Lung (tissue), 12 donors: ENCODE data around the gene RPL13A. TPM values are rescaled to one million over a fixed set of nuclear protein-coding genes. Genes with fewer than 3 reads are reported as not detected.

ENCODE experiments used
- ATAC-seq: fragments of 200-7000 bp; cut with Tn5 transposase; one replicate; pipeline ENCODE4 v1.9.1; 2020; ENCODE audit warnings: moderate number of reproducible peaks; ENCODE audit not compliant: insufficient read depth, low FRiP score
- DNase-seq, 3 donors: peaks; one replicate each; pipeline ENCODE4 v3.0.0-alpha.2; 2013 to 2017
- H3K27ac ChIP-seq, 2 donors: one replicate each; pipeline ENCODE4 v1.5.1; 2013; ENCODE audit warnings: mild to moderate bottlenecking in 2 of 2, moderate library complexity in 2 of 2, control low read depth in 1 of 2, inconsistent platforms in 1 of 2, low read depth in 1 of 2, low read length in 1 of 2
- H3K27me3 ChIP-seq, 3 donors: one replicate each; pipeline ENCODE4 v1.5.1; 2013; ENCODE audit warnings: low read length in 2 of 3; ENCODE audit not compliant: control insufficient read depth in 3 of 3, insufficient read depth in 3 of 3
- H3K36me3 ChIP-seq, 4 donors: one replicate each; pipeline ENCODE4 v1.5.1; 2013; ENCODE audit warnings: low read length in 4 of 4, mild to moderate bottlenecking in 1 of 4, moderate library complexity in 1 of 4; ENCODE audit not compliant: control insufficient read depth in 4 of 4, insufficient read depth in 4 of 4
- H3K4me1 ChIP-seq, 5 donors: one replicate each; pipeline ENCODE4 v1.5.1; 2013; ENCODE audit warnings: low read length in 5 of 5, mild to moderate bottlenecking in 2 of 5, moderate library complexity in 1 of 5; ENCODE audit not compliant: control insufficient read depth in 5 of 5, insufficient read depth in 5 of 5
- H3K4me3 ChIP-seq: one replicate; pipeline ENCODE4 v1.5.1; 2013; ENCODE audit warnings: mild to moderate bottlenecking, control low read depth, moderate library complexity
- H3K9ac ChIP-seq, 2 donors: one replicate each; pipeline ENCODE4 v1.5.1; 2013; ENCODE audit warnings: low read length in 2 of 2, control low read depth in 1 of 2; ENCODE audit not compliant: insufficient read depth in 1 of 2
- H3K9me3 ChIP-seq, 4 donors: one replicate each; pipeline ENCODE4 v1.5.1; 2013; ENCODE audit warnings: low read length in 3 of 4, mild to moderate bottlenecking in 1 of 4, moderate library complexity in 1 of 4; ENCODE audit not compliant: control insufficient read depth in 4 of 4, insufficient read depth in 3 of 4
- CTCF ChIP-seq: IDR thresholded peaks from 2 replicates; pipeline ENCODE4 v1.5.1; 2012; ENCODE audit warnings: mild to moderate bottlenecking; ENCODE audit errors: control extremely low read depth, extremely low read depth
- WGBS, 2 donors: extraction: QIAGEN DNeasy Blood & Tissue Kit; methylation state at CpG; one replicate each; pipeline ENCODE4 v1.1.7; 2013; 5-methylcytosine and 5-hydroxymethylcytosine counted together
- polyA plus RNA-seq, 2 donors: library from polyadenylated mRNA; stranded (reverse); fragments of 200-250 nt; gene quantifications; one replicate each; pipeline ENCODE4 v1.2.1, GENCODE V29; 2013
- total RNA-seq, 2 donors: library from RNA; depleted of rRNA in 1 of 2; stranded (reverse); fragments of >200 nt in 1 of 2; gene quantifications; one replicate each; pipeline ENCODE4 v1.2.1, GENCODE V29; 2014 to 2021
- donor health status: control.
- donor health status: control.
- donor health status: Bipolar disorder and iron deficiency.
- donor health status: healthy.
- donor health status: DM: yes; HTN: yes; CAD: no.

The RPL13A gene
- total and polyA plus RNA-seq, 4 donors: 1,499 to 2,816 (median 2,481) TPM

- Histone ChIP-seq H3K4me3 (no peak overlapping the region), H3K27me3 (peaks cover 0 to 3% (median 0%) of the 10 kb centered on the region in 3 donors), H3K9me3 (no peaks in the 10 kb centered on the region), H3K9ac (no peak overlapping the region), H3K36me3 (peaks cover 0 to 2% (median 0%) of the 10 kb centered on the region in 4 donors), H3K4me1 (peaks cover 0 to 11% (median 4%) of the 10 kb centered on the region in 5 donors), H3K27ac (peak overlapping the region in 1 of 2 donors; percentile 84)
- no peak for ATAC-seq
- DNase-seq: peak in 1 of 3 donors; percentile 25
- TF ChIP-seq CTCF: no peak
- WGBS, 2 donors: 71 to 73% methylated on average over 14 to 15 of the region's 15 CpGs
Measured at GRCh38 chr19:49475191-49475917, 12.1 kb upstream of the RPL13A start.

GRCh38 chr19:49475995-49476880 lies 11.2 kb upstream of the RPL13A start:
- WGBS, 2 donors: 51 to 62% methylated on average over 27 of the region's 27 CpGs
- peaks cover 0 to 11% (median 4%) of the 10 kb centered on the region in 5 donors for H3K4me1 ChIP-seq
- H3K27me3 ChIP-seq: peaks cover 0 to 3% (median 0%) of the 10 kb centered on the region in 3 donors
- no peaks in the 10 kb centered on the region for H3K9me3 ChIP-seq
- DNase-seq: peak; percentile 68 to 77 (median 70)
- no peak for ATAC-seq
- peak overlapping the region in 1 of 2 donors; percentile 5 for H3K27ac ChIP-seq
- H3K36me3 ChIP-seq: peaks cover 0 to 3% (median 0%) of the 10 kb centered on the region in 4 donors
- H3K9ac ChIP-seq: no peak overlapping the region
- no peak overlapping the region for H3K4me3 ChIP-seq
- TF ChIP-seq CTCF: peak; percentile 1

- 85 to 96% methylated on average over 13 to 14 of the region's 14 CpGs for WGBS, 2 donors
- Histone ChIP-seq H3K36me3 (peaks cover 0 to 3% (median 0%) of the 10 kb centered on the region in 4 donors), H3K4me1 (peaks cover 0 to 2% (median 0%) of the 10 kb centered on the region in 5 donors), H3K27ac (no peak overlapping the region), H3K9ac (no peak overlapping the region), H3K9me3 (no peaks in the 10 kb centered on the region), H3K4me3 (no peak overlapping the region), H3K27me3 (no peaks in the 10 kb centered on the region)
- TF ChIP-seq CTCF: no peak
- ATAC-seq: no peak
- DNase-seq: no peak
Measured at GRCh38 chr19:49479975-49480628, 7.3 kb upstream of the RPL13A start.
